DOHH2 (cell line): Measurements from ENCODE around the gene LHX3.

Source experiments
- H3F3A ChIP-seq: fragments of 200-600 bp; sonication (generic), shearing (Covaris generic); 2 replicates; pipeline ENCODE4 v1.6.0; 2016; ENCODE audit warnings: antibody characterized with exemption, mild to moderate bottlenecking; ENCODE audit not compliant: control insufficient read depth, insufficient read depth
- H3K27ac ChIP-seq: fragments of 200-600 bp; sonication (generic); 2 replicates; pipeline ENCODE4 v1.5.1; 2014; ENCODE audit warnings: low read depth, mild to moderate bottlenecking, low read length, moderate library complexity
- H3K27me3 ChIP-seq: fragments of 200-600 bp; sonication (generic); 2 replicates; pipeline ENCODE4 v1.6.1; 2014; ENCODE audit warnings: mild to moderate bottlenecking, low read length, mixed read lengths; ENCODE audit not compliant: control insufficient read depth
- H3K36me3 ChIP-seq: fragments of 200-600 bp; sonication (generic); 2 replicates; pipeline ENCODE4 v1.6.1; 2014; ENCODE audit warnings: mild to moderate bottlenecking, low read length, moderate library complexity, mixed read lengths; ENCODE audit not compliant: control insufficient read depth
- H3K4me1 ChIP-seq: fragments of 200-600 bp; sonication (generic); 2 replicates; pipeline ENCODE4 v1.6.1; 2014; ENCODE audit warnings: mild to moderate bottlenecking, low read length, mixed read lengths; ENCODE audit not compliant: control insufficient read depth
- H3K4me2 ChIP-seq: fragments of 200-600 bp; sonication (generic); 2 replicates; pipeline ENCODE4 v1.6.0; 2014; ENCODE audit warnings: mild to moderate bottlenecking, low read length, moderate library complexity
- H3K4me3 ChIP-seq: fragments of 200-600 bp; sonication (generic); 2 replicates; pipeline ENCODE4 v1.5.1; 2014; ENCODE audit warnings: mild to moderate bottlenecking, low read length, mixed read lengths
- H3K79me2 ChIP-seq: fragments of 200-600 bp; sonication (generic); 2 replicates; pipeline ENCODE4 v1.6.1; 2014; ENCODE audit warnings: mild to moderate bottlenecking, low read length, mixed read lengths; ENCODE audit not compliant: control insufficient read depth
- H3K9me2 ChIP-seq: fragments of 200-600 bp; sonication (generic); replicated peaks from 2 replicates; pipeline ENCODE4 v1.6.1; 2014; ENCODE audit warnings: mild to moderate bottlenecking, low read length, mixed read lengths; ENCODE audit not compliant: control insufficient read depth
- H3K9me3 ChIP-seq: fragments of 200-600 bp; sonication (generic); 2 replicates; pipeline ENCODE4 v1.6.1; 2014; ENCODE audit warnings: antibody characterized with exemption, low read length, mixed read lengths; ENCODE audit not compliant: control insufficient read depth, insufficient read depth
- H4K20me1 ChIP-seq: fragments of 200-600 bp; sonication (generic); 2 replicates; pipeline ENCODE4 v1.6.0; 2014; ENCODE audit warnings: low read depth, mild to moderate bottlenecking, antibody characterized with exemption, low read length, moderate library complexity; ENCODE audit not compliant: control insufficient read depth, insufficient read depth
- CTCF ChIP-seq: fragments of 200-600 bp; sonication (generic); IDR thresholded peaks from one replicate; pipeline ENCODE4 v1.5.1; 2014; ENCODE audit warnings: antibody characterized with exemption, mild to moderate bottlenecking, low read depth, low read length; ENCODE audit not compliant: poor library complexity, severe bottlenecking
- EZH2phosphoT487 ChIP-seq: fragments of 200-600 bp; sonication (generic); IDR thresholded peaks from 2 replicates; pipeline ENCODE4 v1.6.1; 2017; ENCODE audit warnings: borderline replicate concordance, mild to moderate bottlenecking, antibody characterized with exemption, low read length, moderate library complexity, mixed read lengths

LHX3 gene

GRCh38 chr9:136225748-136226679 is 21.1 kb upstream of the LHX3 start:
- no peak for TF ChIP-seq EZH2phosphoT487
- TF ChIP-seq CTCF, result peak; percentile 99
- Histone ChIP-seq H4K20me1 (no peaks in the 10 kb centered on the region), H3K4me2 (peak overlapping the region; percentile 72), H3K27me3 (no peaks in the 10 kb centered on the region), H3F3A (peaks cover 55% of the 10 kb centered on the region), H3K79me2 (peaks cover 86% of the 10 kb centered on the region), H3K9me3 (no peaks in the 10 kb centered on the region), H3K27ac (peak overlapping the region; percentile 98), H3K9me2 (no peaks in the 10 kb centered on the region), H3K4me3 (peak overlapping the region; percentile 65), H3K36me3 (peaks cover 91% of the 10 kb centered on the region), H3K4me1 (peaks cover 98% of the 10 kb centered on the region)

GRCh38 chr9:136225366-136225747 is 20.4 kb upstream of the LHX3 start:
- H3K4me2 ChIP-seq, result peak overlapping the region; percentile 72
- H3K79me2 ChIP-seq, result peaks cover 86% of the 10 kb centered on the region
- TF ChIP-seq CTCF (no peak), EZH2phosphoT487 (no peak)
- H3K36me3 ChIP-seq, result peaks cover 91% of the 10 kb centered on the region
- H3F3A ChIP-seq, result peaks cover 55% of the 10 kb centered on the region
- H3K4me3 ChIP-seq, result peak overlapping the region; percentile 65
- peaks cover 91% of the 10 kb centered on the region for H3K4me1 ChIP-seq
- no peaks in the 10 kb centered on the region for H3K9me3 ChIP-seq
- no peaks in the 10 kb centered on the region for H3K9me2 ChIP-seq
- H4K20me1 ChIP-seq, result no peaks in the 10 kb centered on the region
- peak overlapping the region; percentile 98 for H3K27ac ChIP-seq
- no peaks in the 10 kb centered on the region for H3K27me3 ChIP-seq

GRCh38 chr9:136223871-136224640 is 19.1 kb upstream of the LHX3 start:
- Histone ChIP-seq H3K4me3 (peak overlapping the region; percentile 65), H3K4me1 (peaks cover 78% of the 10 kb centered on the region), H3K9me3 (no peaks in the 10 kb centered on the region), H4K20me1 (no peaks in the 10 kb centered on the region), H3K79me2 (peaks cover 86% of the 10 kb centered on the region), H3K4me2 (peak overlapping the region; percentile 72), H3K27me3 (no peaks in the 10 kb centered on the region), H3K27ac (peak overlapping the region; percentile 98), H3K36me3 (peaks cover 91% of the 10 kb centered on the region), H3F3A (peaks cover 55% of the 10 kb centered on the region), H3K9me2 (no peaks in the 10 kb centered on the region)
- TF ChIP-seq CTCF (no peak), EZH2phosphoT487 (no peak)
